Fibroblast of lung (primary cell): ENCODE results near the gene BCAR1.
A peak's percentile ranks its signal among the peaks of the same experiment; 100 is the strongest.
"Not testable (repeated sequence)": the region's sequence is repeated elsewhere in the genome, so short reads cannot be mapped to it uniquely, and the experiment has no call there.

Source experiments
- EZH2 ChIP-seq: IDR thresholded peaks from 2 replicates; pipeline ENCODE4 v1.5.1; 2012; ENCODE audit warnings: low read length, control low read depth, mild to moderate bottlenecking; ENCODE audit errors: missing control alignments
- TF ChIP-seq, protein P1 (sequence below), 2 donors: IDR thresholded peaks in 1 of 2; conservative IDR thresholded peaks in 1 of 2; 1 replicate in 1 of 2; 2 replicates in 1 of 2; pipeline ENCODE4 v1.5.1; 2011 to 2012; ENCODE audit warnings: low read length in 2 of 2, control low read depth in 1 of 2, inconsistent platforms in 1 of 2, low read depth in 1 of 2, mild to moderate bottlenecking in 1 of 2

DNA sequence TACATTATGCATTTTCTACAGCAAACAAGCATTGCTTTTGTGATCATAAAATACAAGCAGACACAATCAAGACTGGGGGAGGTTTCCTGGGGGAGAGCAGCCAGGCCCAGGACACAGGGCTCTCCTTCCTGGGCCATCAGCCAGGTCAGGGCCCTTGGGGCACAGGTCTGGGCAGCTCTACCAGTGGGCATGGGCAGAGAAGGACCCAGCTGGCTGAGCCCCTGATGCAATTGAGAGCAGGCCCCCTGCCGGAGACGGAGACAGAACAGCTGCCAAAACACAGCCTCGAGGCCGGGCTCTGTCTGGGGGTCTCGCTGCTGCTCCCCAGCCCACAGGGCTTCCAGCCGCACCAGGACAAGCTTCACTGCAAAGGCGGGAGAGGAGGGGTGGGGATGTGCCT lies 10.8 kb downstream of the BCAR1 start:
- TF ChIP-seq, protein P1, sequence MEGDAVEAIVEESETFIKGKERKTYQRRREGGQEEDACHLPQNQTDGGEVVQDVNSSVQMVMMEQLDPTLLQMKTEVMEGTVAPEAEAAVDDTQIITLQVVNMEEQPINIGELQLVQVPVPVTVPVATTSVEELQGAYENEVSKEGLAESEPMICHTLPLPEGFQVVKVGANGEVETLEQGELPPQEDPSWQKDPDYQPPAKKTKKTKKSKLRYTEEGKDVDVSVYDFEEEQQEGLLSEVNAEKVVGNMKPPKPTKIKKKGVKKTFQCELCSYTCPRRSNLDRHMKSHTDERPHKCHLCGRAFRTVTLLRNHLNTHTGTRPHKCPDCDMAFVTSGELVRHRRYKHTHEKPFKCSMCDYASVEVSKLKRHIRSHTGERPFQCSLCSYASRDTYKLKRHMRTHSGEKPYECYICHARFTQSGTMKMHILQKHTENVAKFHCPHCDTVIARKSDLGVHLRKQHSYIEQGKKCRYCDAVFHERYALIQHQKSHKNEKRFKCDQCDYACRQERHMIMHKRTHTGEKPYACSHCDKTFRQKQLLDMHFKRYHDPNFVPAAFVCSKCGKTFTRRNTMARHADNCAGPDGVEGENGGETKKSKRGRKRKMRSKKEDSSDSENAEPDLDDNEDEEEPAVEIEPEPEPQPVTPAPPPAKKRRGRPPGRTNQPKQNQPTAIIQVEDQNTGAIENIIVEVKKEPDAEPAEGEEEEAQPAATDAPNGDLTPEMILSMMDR (conservative IDR thresholded peaks at IDR 0.05 in 1 of 2, IDR thresholded peaks at IDR 0.05 in 1 of 2; ENCODE audit: low read depth in 1 of 2, low read length in 2 of 2): peak in 1 of 2 donors; percentile 8
- TF ChIP-seq EZH2: not testable (repeated sequence)
